HG03354 (cell line): ENCODE measurements around the gene VTCN1.
A peak's percentile ranks its signal among the peaks of the same experiment; 100 is the strongest.
"Not testable (repeated sequence)": the region's sequence is repeated elsewhere in the genome, so short reads cannot be mapped to it uniquely, and the experiment has no call there.

Experiments
- ATAC-seq: cut with Tn5 transposase; IDR thresholded peaks from one replicate; pipeline ENCODE4 v1.9.1; 2021; ENCODE audit warnings: mild to moderate bottlenecking; ENCODE audit not compliant: unreplicated experiment, poor library complexity, severe bottlenecking

The VTCN1 gene

GRCh38 chr1:117106478-117106877 lies 104.2 kb downstream of the VTCN1 start:
- no peak for ATAC-seq

GRCh38 chr1:117105722-117106121 lies 105.0 kb downstream of the VTCN1 start:
- ATAC-seq, result no peak

GRCh38 chr1:117104986-117105385 lies 105.7 kb downstream of the VTCN1 start:
- no peak for ATAC-seq

- ATAC-seq, result not testable (repeated sequence)
These were observed 108.9 kb downstream of the VTCN1 start for GRCh38 chr1:117101858-117102257.

- ATAC-seq, result no peak
These were observed 109.4 kb downstream of the VTCN1 start for GRCh38 chr1:117101334-117101733.

- ATAC-seq, result no peak
These were observed 112.3 kb downstream of the VTCN1 start for GRCh38 chr1:117098287-117098890.

- no peak for ATAC-seq
These were observed 113.3 kb downstream of the VTCN1 start for GRCh38 chr1:117097443-117097842.

GRCh38 chr1:117096951-117097408 lies 113.7 kb downstream of the VTCN1 start:
- ATAC-seq, result no peak

GRCh38 chr1:117094841-117095604 lies 115.7 kb downstream of the VTCN1 start:
- no peak for ATAC-seq

- peak; percentile 92 for ATAC-seq
These were observed 116.7 kb downstream of the VTCN1 start for GRCh38 chr1:117093870-117094621.
